HEK293 (cell line): ENCODE results near the gene MAML2.

Source experiments
- MZF1 ChIP-seq: fragments of 450-650 bp; formaldehyde crosslinking; IDR thresholded peaks from 2 replicates; pipeline ENCODE4 v1.5.1; 2017; ENCODE audit warnings: missing biosample characterization, missing genetic modification characterization, borderline replicate concordance
- SETDB1 ChIP-seq: IDR thresholded peaks from one replicate; pipeline ENCODE4 v1.6.1; 2017; ENCODE audit warnings: mild to moderate bottlenecking, low read length, moderate library complexity, mixed read lengths; ENCODE audit not compliant: insufficient read length
- ZNF140 ChIP-seq: fragments of 450-650 bp; formaldehyde crosslinking; IDR thresholded peaks from 2 replicates; pipeline ENCODE4 v1.5.1; 2016; ENCODE audit warnings: missing biosample characterization, missing genetic modification characterization
- ZNF18 ChIP-seq: fragments of 450-650 bp; formaldehyde crosslinking; IDR thresholded peaks from 2 replicates; pipeline ENCODE4 v1.5.1; 2016; ENCODE audit warnings: missing biosample characterization, missing genetic modification characterization
- ZNF624 ChIP-seq: fragments of 450-650 bp; formaldehyde crosslinking; IDR thresholded peaks from 2 replicates; pipeline ENCODE4 v1.5.1; 2017; ENCODE audit warnings: missing biosample characterization, missing genetic modification characterization
- ZNF792 ChIP-seq: fragments of 450-650 bp; formaldehyde crosslinking; IDR thresholded peaks from 2 replicates; pipeline ENCODE4 v1.5.1; 2016; ENCODE audit warnings: missing biosample characterization, missing genetic modification characterization
- TF ChIP-seq, protein P1 (sequence below): fragments of 450-650 bp; formaldehyde crosslinking; IDR thresholded peaks from 2 replicates; pipeline ENCODE4 v1.5.1; 2016; ENCODE audit warnings: missing biosample characterization, missing genetic modification characterization
- TF ChIP-seq, protein P2 (sequence below): sonication (generic); formaldehyde crosslinking; IDR thresholded peaks from 2 replicates; pipeline ENCODE4 v1.8.1; 2022; ENCODE audit warnings: mild to moderate bottlenecking, moderate library complexity, missing genetic modification reagents

GRCh38 chr11:96307776-96308140, 35.2 kb downstream of the MAML2 start:
- TF ChIP-seq, protein P1, sequence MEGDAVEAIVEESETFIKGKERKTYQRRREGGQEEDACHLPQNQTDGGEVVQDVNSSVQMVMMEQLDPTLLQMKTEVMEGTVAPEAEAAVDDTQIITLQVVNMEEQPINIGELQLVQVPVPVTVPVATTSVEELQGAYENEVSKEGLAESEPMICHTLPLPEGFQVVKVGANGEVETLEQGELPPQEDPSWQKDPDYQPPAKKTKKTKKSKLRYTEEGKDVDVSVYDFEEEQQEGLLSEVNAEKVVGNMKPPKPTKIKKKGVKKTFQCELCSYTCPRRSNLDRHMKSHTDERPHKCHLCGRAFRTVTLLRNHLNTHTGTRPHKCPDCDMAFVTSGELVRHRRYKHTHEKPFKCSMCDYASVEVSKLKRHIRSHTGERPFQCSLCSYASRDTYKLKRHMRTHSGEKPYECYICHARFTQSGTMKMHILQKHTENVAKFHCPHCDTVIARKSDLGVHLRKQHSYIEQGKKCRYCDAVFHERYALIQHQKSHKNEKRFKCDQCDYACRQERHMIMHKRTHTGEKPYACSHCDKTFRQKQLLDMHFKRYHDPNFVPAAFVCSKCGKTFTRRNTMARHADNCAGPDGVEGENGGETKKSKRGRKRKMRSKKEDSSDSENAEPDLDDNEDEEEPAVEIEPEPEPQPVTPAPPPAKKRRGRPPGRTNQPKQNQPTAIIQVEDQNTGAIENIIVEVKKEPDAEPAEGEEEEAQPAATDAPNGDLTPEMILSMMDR, result no peak
- TF ChIP-seq ZNF18 (tag by site-specific recombination) (no peak), ZNF624 (no peak), ZNF792 (tag by site-specific recombination) (no peak), MZF1 (tag by site-specific recombination) (no peak), ZNF140 (tag by site-specific recombination) (no peak), SETDB1 (no peak)
- TF ChIP-seq, protein P2, sequence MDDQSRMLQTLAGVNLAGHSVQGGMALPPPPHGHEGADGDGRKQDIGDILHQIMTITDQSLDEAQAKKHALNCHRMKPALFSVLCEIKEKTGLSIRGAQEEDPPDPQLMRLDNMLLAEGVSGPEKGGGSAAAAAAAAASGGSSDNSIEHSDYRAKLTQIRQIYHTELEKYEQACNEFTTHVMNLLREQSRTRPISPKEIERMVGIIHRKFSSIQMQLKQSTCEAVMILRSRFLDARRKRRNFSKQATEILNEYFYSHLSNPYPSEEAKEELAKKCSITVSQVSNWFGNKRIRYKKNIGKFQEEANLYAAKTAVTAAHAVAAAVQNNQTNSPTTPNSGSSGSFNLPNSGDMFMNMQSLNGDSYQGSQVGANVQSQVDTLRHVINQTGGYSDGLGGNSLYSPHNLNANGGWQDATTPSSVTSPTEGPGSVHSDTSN (CRISPR knock-in tag), result no peak
